HEK293T (cell line): ENCODE measurements around the gene ARID3A.

Experiments
- CTCF ChIA-PET: fragments of 350-600 bp; formaldehyde crosslinking; extraction: SDS; loops from one replicate; lab custom pipeline; 2021; ENCODE audit warnings: antibody characterized with exemption, inconsistent platforms; lab: Yijun Ruan, JAX
- POLR2A ChIA-PET: fragments of 350-600 bp; formaldehyde crosslinking; extraction: SDS; loops from one replicate; lab custom pipeline; 2020; ENCODE audit warnings: antibody characterized with exemption, inconsistent platforms; lab: Yijun Ruan, JAX
- DNase-seq: peaks from one replicate; pipeline ENCODE4 v3.0.0; 2012; ENCODE audit warnings: mixed read lengths; ENCODE audit errors: extremely low spot score
- ARNT ChIP-seq: fragments of 450-650 bp; IDR thresholded peaks from 2 replicates; pipeline ENCODE4 v1.6.1; 2017; ENCODE audit warnings: mild to moderate bottlenecking
- BHLHE40 ChIP-seq: fragments of 450-650 bp; IDR thresholded peaks from 2 replicates; pipeline ENCODE4 v1.6.1; 2016; ENCODE audit warnings: mild to moderate bottlenecking, moderate library complexity, borderline replicate concordance
- CTBP1 ChIP-seq: fragments of 450-650 bp; IDR thresholded peaks from 2 replicates; pipeline ENCODE4 v1.6.1; 2016; ENCODE audit warnings: borderline replicate concordance
- ELF4 ChIP-seq: fragments of 450-650 bp; IDR thresholded peaks from 2 replicates; pipeline ENCODE4 v1.6.1; 2017; ENCODE audit warnings: antibody characterized with exemption
- FOXA1 ChIP-seq: fragments of 450-650 bp; IDR thresholded peaks from 2 replicates; pipeline ENCODE4 v1.6.1; 2016; ENCODE audit warnings: mild to moderate bottlenecking
- FOXK2 ChIP-seq: fragments of 450-650 bp; IDR thresholded peaks from 2 replicates; pipeline ENCODE4 v1.6.1; 2016; ENCODE audit warnings: mild to moderate bottlenecking
- FOXM1 ChIP-seq: fragments of 450-650 bp; IDR thresholded peaks from 2 replicates; pipeline ENCODE4 v1.6.1; 2017; ENCODE audit warnings: mild to moderate bottlenecking, borderline replicate concordance
- HDGF ChIP-seq: fragments of 450-650 bp; IDR thresholded peaks from 2 replicates; pipeline ENCODE4 v1.6.1; 2017; ENCODE audit warnings: antibody characterized with exemption, borderline replicate concordance
- L3MBTL2 ChIP-seq: fragments of 450-650 bp; conservative IDR thresholded peaks from 2 replicates; pipeline ENCODE4 v1.6.1; 2016; ENCODE audit warnings: mild to moderate bottlenecking
- LEF1 ChIP-seq: fragments of 450-650 bp; IDR thresholded peaks from 2 replicates; pipeline ENCODE4 v1.6.1; 2017; ENCODE audit warnings: mild to moderate bottlenecking, borderline replicate concordance
- NFRKB ChIP-seq: fragments of 450-650 bp; IDR thresholded peaks from 2 replicates; pipeline ENCODE4 v1.6.1; 2016; ENCODE audit warnings: mild to moderate bottlenecking, moderate library complexity
- PKNOX1 ChIP-seq: fragments of 450-650 bp; IDR thresholded peaks from 2 replicates; pipeline ENCODE4 v1.6.1; 2016
- SP1 ChIP-seq: fragments of 450-650 bp; IDR thresholded peaks from 2 replicates; pipeline ENCODE4 v1.6.1; 2017
- SUZ12 ChIP-seq: fragments of 450-650 bp; IDR thresholded peaks from 2 replicates; pipeline ENCODE4 v1.6.1; 2016; ENCODE audit warnings: mild to moderate bottlenecking
- TARDBP ChIP-seq: fragments of 450-650 bp; IDR thresholded peaks from 2 replicates; pipeline ENCODE4 v1.6.1; 2016
- ZNF384 ChIP-seq: fragments of 450-650 bp; IDR thresholded peaks from 2 replicates; pipeline ENCODE4 v1.6.1; 2016

The ARID3A gene

GRCh38 chr19:993361-993830, 67.6 kb downstream of the ARID3A start:
- no peak for TF ChIP-seq BHLHE40
- TF ChIP-seq ELF4 = no peak
- no peak for TF ChIP-seq SP1
- no peak for TF ChIP-seq FOXA1
- TF ChIP-seq TARDBP = no peak
- TF ChIP-seq ARNT = no peak
- TF ChIP-seq HDGF = no peak
- TF ChIP-seq LEF1 = no peak
- DNase-seq = no peak
- POLR2A ChIA-PET = no interaction called here
- CTCF ChIA-PET = no interaction called here

- POLR2A ChIA-PET = no interaction called here
- no peak for TF ChIP-seq PKNOX1
- no peak for TF ChIP-seq SP1
- no peak for TF ChIP-seq FOXA1
- no peak for TF ChIP-seq FOXM1
- no peak for TF ChIP-seq LEF1
- no peak for TF ChIP-seq HDGF
- TF ChIP-seq BHLHE40 = no peak
- no peak for TF ChIP-seq L3MBTL2
- TF ChIP-seq ZNF384 = no peak
- TF ChIP-seq TARDBP = no peak
- TF ChIP-seq ARNT = no peak
- TF ChIP-seq ELF4 = no peak
- no peak for TF ChIP-seq CTBP1
- CTCF ChIA-PET = no interaction called here
- no peak for DNase-seq
These were observed 68.1 kb downstream of the ARID3A start for GRCh38 chr19:993831-994393.

GRCh38 chr19:994516-994915, 68.7 kb downstream of the ARID3A start:
- POLR2A ChIA-PET = interaction anchor here (0.9 kb wide), 1 partner anchor 274 kb away, joined by 3 read pairs; the partner anchor contains the start of gene CIRBP
- DNase-seq = no peak
- CTCF ChIA-PET = no interaction called here
- no peak for TF ChIP-seq HDGF
- TF ChIP-seq ARNT = no peak
- no peak for TF ChIP-seq L3MBTL2
- TF ChIP-seq SUZ12 = no peak
- no peak for TF ChIP-seq ELF4
- TF ChIP-seq NFRKB = no peak
- no peak for TF ChIP-seq FOXM1
- TF ChIP-seq SP1 = no peak
- TF ChIP-seq FOXA1 = no peak
- no peak for TF ChIP-seq CTBP1
- no peak for TF ChIP-seq PKNOX1

GRCh38 chr19:995051-995827, 69.4 kb downstream of the ARID3A start:
- DNase-seq = no peak
- CTCF ChIA-PET = interaction anchor here (0.6 to 1.5 kb wide), 2 partner anchors 10 to 11 kb away, joined by 3 to 6 read pairs; partner anchors contain the start of gene WDR18
- TF ChIP-seq ARNT = no peak
- POLR2A ChIA-PET = interaction anchor here (0.9 kb wide), 1 partner anchor 274 kb away, joined by 3 read pairs; the partner anchor contains the start of gene CIRBP

GRCh38 chr19:996051-996838, 70.4 kb downstream of the ARID3A start:
- ChIA-PET POLR2A (interaction anchor here (1.0 kb wide), 1 partner anchor 273 kb away, joined by 4 read pairs; the partner anchor contains the start of gene CIRBP), CTCF (interaction anchor here (0.5 to 1.5 kb wide), 2 partner anchors 12 to 34 kb away, joined by 3 to 6 read pairs; partner anchors contain the start of gene WDR18)
- DNase-seq = peak; percentile 34
- TF ChIP-seq PKNOX1 (no peak), LEF1 (no peak), ARNT (no peak), SP1 (no peak), FOXK2 (no peak), TARDBP (no peak), NFRKB (no peak), FOXA1 (no peak), ZNF384 (no peak), HDGF (no peak), CTBP1 (no peak), BHLHE40 (no peak), L3MBTL2 (no peak), ELF4 (no peak), FOXM1 (no peak)
